ENCODE results near the gene TRIM26. TPM values are rescaled to one million over a fixed set of nuclear protein-coding genes. Genes with fewer than 3 reads are reported as not detected.
A peak's percentile ranks its signal among the peaks of the same experiment; 100 is the strongest.

Gene TRIM26
- total and polyA plus RNA-seq, 7 donors, result 13.1 to 36.4 (median 15.6) TPM

GRCh38 chr6:30157581-30157980, 55.6 kb downstream of the TRIM26 start:
- DNase-seq (no peak), ATAC-seq (no peak)
- Histone ChIP-seq H3K9me3 (no peaks in the 10 kb centered on the region), H3K27me3 (ENCODE audit: insufficient read depth in 3 of 3, low read length in 2 of 3) (no peaks in the 10 kb centered on the region), H3K4me1 (no peaks in the 10 kb centered on the region), H3K4me3 (no peak overlapping the region), H3K36me3 (ENCODE audit: insufficient read depth in 1 of 2, low read depth in 1 of 2) (no peaks in the 10 kb centered on the region), H3K27ac (no peak overlapping the region)
- intact Hi-C loops (cut with DNase I), result no loop called here
- no peak for TF ChIP-seq CTCF (IDR thresholded peaks at IDR 0.05)

- no peak overlapping the region for H3K27ac ChIP-seq
- intact Hi-C loops (cut with DNase I), result no loop called here
- H3K4me3 ChIP-seq, result no peak overlapping the region
- no peaks in the 10 kb centered on the region for H3K9me3 ChIP-seq
- no peaks in the 10 kb centered on the region for H3K36me3 ChIP-seq (ENCODE audit: insufficient read depth in 1 of 2, low read depth in 1 of 2)
- DNase-seq, result no peak
- ATAC-seq, result no peak
- no peaks in the 10 kb centered on the region for H3K27me3 ChIP-seq (ENCODE audit: insufficient read depth in 3 of 3, low read length in 2 of 3)
- no peaks in the 10 kb centered on the region for H3K4me1 ChIP-seq
- WGBS, 3 donors, result 68 to 92% (median 85%) methylated on average over 9 of the region's 9 CpGs
- TF ChIP-seq CTCF (IDR thresholded peaks at IDR 0.05), result no peak
These were observed 56.4 kb downstream of the TRIM26 start for GRCh38 chr6:30156774-30157173.

- H3K27ac ChIP-seq, result no peak overlapping the region
- no peak for TF ChIP-seq CTCF (IDR thresholded peaks at IDR 0.05)
- H3K9me3 ChIP-seq, result no peaks in the 10 kb centered on the region
- no peaks in the 10 kb centered on the region for H3K27me3 ChIP-seq (ENCODE audit: insufficient read depth in 3 of 3, low read length in 2 of 3)
- no peaks in the 10 kb centered on the region for H3K36me3 ChIP-seq (ENCODE audit: insufficient read depth in 1 of 2, low read depth in 1 of 2)
- DNase-seq (peak in 1 of 2 donors; percentile 28), ATAC-seq (peak in 1 of 4 donors; percentile 65)
- no peak overlapping the region for H3K4me3 ChIP-seq
- 9 to 21% (median 17%) methylated on average over 4 of the region's 4 CpGs for WGBS, 3 donors
- intact Hi-C loops (cut with DNase I), result no loop called here
- H3K4me1 ChIP-seq, result no peaks in the 10 kb centered on the region
These were observed 57.0 kb downstream of the TRIM26 start for GRCh38 chr6:30156262-30156599.

- Histone ChIP-seq H3K36me3 (ENCODE audit: insufficient read depth in 1 of 2, low read depth in 1 of 2) (no peaks in the 10 kb centered on the region), H3K27ac (no peak overlapping the region), H3K4me1 (no peaks in the 10 kb centered on the region), H3K4me3 (no peak overlapping the region), H3K9me3 (no peaks in the 10 kb centered on the region), H3K27me3 (ENCODE audit: insufficient read depth in 3 of 3, low read length in 2 of 3) (peaks cover 0 to 2% (median 0%) of the 10 kb centered on the region in 3 donors)
- no peak for TF ChIP-seq CTCF (IDR thresholded peaks at IDR 0.05)
- intact Hi-C loops (cut with DNase I), result no loop called here
- ATAC-seq (no peak), DNase-seq (no peak)
- 81 to 87% (median 86%) methylated on average over 2 of the region's 2 CpGs for WGBS, 3 donors
These were observed 57.5 kb downstream of the TRIM26 start for GRCh38 chr6:30155520-30156261.

Measured in psoas muscle (tissue), 8 donors.